HCT116 (cell line): ENCODE data around the gene CAPZB.

Source experiments
- CEBPB ChIP-seq: IDR thresholded peaks from 2 replicates; pipeline ENCODE4 v1.6.1; 2012; ENCODE audit warnings: low read depth
- ELF1 ChIP-seq: IDR thresholded peaks from 2 replicates; pipeline ENCODE4 v1.6.1; 2012; ENCODE audit warnings: low read depth, borderline replicate concordance
- EZH2 ChIP-seq: fragments of 200-600 bp; sonication (generic); IDR thresholded peaks from 2 replicates; pipeline ENCODE4 v1.6.1; 2017; ENCODE audit warnings: antibody characterized with exemption, mixed run types
- EZH2phosphoT487 ChIP-seq: fragments of 200-600 bp; IDR thresholded peaks from 2 replicates; pipeline ENCODE4 v1.6.1; 2018; ENCODE audit warnings: antibody characterized with exemption, borderline replicate concordance
- POLR2A ChIP-seq: IDR thresholded peaks from 2 replicates; pipeline ENCODE4 v1.7.0; 2011; ENCODE audit warnings: borderline replicate concordance; ENCODE audit not compliant: insufficient read depth, insufficient read length; ENCODE audit errors: extremely low read depth
- RAD21 ChIP-seq: IDR thresholded peaks from 2 replicates; pipeline ENCODE4 v1.6.1; 2012; ENCODE audit warnings: low read depth, mild to moderate bottlenecking
- SIN3A ChIP-seq: IDR thresholded peaks from 2 replicates; pipeline ENCODE4 v1.6.1; 2012; ENCODE audit warnings: low read depth
- TF ChIP-seq, protein P1 (sequence below), 3 experiments: fragments of 200-600 bp in 1 of 3; sonication (generic) in 1 of 3; IDR thresholded peaks in 2 of 3; conservative IDR thresholded peaks in 1 of 3; 2 replicates each; pipeline ENCODE4 v1.5.1; 2012 to 2017; ENCODE audit warnings: low read depth in 2 of 3, low read length in 2 of 3, antibody characterized with exemption in 1 of 3, borderline replicate concordance in 1 of 3, control low read depth in 1 of 3, mild to moderate bottlenecking in 1 of 3, mixed read lengths in 1 of 3, mixed run types in 1 of 3, moderate library complexity in 1 of 3; ENCODE audit not compliant: insufficient read depth in 1 of 3
- TF ChIP-seq, protein P2 (sequence below): IDR thresholded peaks from 2 replicates; pipeline ENCODE4 v1.6.1; 2012; ENCODE audit warnings: low read depth
- TF ChIP-seq, protein P3 (sequence below): IDR thresholded peaks from 2 replicates; pipeline ENCODE4 v1.6.1; 2012

DNA sequence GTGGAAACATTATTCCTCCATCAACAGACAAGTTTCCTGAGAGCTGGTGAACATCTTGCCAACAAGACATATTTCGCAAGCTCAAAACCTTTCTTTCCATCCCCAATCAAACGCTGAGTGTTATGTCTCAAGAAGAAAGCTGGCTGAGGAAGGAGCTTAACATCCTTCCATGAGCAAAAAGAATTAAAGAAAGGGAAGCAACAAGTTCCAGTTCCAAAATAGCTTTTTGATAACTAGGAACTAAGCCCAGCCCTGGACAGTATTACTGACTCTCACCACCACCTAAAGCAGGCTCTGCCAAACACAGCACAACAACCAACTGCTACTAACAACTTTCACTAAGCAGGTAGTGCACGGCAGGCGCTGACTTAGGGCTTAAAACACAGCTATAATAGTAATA lies 50.2 kb downstream of the CAPZB start:
- TF ChIP-seq, protein P1, sequence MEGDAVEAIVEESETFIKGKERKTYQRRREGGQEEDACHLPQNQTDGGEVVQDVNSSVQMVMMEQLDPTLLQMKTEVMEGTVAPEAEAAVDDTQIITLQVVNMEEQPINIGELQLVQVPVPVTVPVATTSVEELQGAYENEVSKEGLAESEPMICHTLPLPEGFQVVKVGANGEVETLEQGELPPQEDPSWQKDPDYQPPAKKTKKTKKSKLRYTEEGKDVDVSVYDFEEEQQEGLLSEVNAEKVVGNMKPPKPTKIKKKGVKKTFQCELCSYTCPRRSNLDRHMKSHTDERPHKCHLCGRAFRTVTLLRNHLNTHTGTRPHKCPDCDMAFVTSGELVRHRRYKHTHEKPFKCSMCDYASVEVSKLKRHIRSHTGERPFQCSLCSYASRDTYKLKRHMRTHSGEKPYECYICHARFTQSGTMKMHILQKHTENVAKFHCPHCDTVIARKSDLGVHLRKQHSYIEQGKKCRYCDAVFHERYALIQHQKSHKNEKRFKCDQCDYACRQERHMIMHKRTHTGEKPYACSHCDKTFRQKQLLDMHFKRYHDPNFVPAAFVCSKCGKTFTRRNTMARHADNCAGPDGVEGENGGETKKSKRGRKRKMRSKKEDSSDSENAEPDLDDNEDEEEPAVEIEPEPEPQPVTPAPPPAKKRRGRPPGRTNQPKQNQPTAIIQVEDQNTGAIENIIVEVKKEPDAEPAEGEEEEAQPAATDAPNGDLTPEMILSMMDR (IDR thresholded peaks at IDR 0.05 in 2 of 3, conservative IDR thresholded peaks at IDR 0.05 in 1 of 3; ENCODE audit: borderline replicate concordance in 1 of 3, insufficient read depth in 1 of 3, low read depth in 2 of 3, low read length in 2 of 3): no peak
- no peak for TF ChIP-seq RAD21
- TF ChIP-seq SIN3A: no peak
- no peak for TF ChIP-seq EZH2
- TF ChIP-seq POLR2A: no peak
- TF ChIP-seq, protein P2, sequence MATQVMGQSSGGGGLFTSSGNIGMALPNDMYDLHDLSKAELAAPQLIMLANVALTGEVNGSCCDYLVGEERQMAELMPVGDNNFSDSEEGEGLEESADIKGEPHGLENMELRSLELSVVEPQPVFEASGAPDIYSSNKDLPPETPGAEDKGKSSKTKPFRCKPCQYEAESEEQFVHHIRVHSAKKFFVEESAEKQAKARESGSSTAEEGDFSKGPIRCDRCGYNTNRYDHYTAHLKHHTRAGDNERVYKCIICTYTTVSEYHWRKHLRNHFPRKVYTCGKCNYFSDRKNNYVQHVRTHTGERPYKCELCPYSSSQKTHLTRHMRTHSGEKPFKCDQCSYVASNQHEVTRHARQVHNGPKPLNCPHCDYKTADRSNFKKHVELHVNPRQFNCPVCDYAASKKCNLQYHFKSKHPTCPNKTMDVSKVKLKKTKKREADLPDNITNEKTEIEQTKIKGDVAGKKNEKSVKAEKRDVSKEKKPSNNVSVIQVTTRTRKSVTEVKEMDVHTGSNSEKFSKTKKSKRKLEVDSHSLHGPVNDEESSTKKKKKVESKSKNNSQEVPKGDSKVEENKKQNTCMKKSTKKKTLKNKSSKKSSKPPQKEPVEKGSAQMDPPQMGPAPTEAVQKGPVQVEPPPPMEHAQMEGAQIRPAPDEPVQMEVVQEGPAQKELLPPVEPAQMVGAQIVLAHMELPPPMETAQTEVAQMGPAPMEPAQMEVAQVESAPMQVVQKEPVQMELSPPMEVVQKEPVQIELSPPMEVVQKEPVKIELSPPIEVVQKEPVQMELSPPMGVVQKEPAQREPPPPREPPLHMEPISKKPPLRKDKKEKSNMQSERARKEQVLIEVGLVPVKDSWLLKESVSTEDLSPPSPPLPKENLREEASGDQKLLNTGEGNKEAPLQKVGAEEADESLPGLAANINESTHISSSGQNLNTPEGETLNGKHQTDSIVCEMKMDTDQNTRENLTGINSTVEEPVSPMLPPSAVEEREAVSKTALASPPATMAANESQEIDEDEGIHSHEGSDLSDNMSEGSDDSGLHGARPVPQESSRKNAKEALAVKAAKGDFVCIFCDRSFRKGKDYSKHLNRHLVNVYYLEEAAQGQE: no peak
- TF ChIP-seq ELF1: no peak
- no peak for TF ChIP-seq EZH2phosphoT487
- TF ChIP-seq, protein P3, sequence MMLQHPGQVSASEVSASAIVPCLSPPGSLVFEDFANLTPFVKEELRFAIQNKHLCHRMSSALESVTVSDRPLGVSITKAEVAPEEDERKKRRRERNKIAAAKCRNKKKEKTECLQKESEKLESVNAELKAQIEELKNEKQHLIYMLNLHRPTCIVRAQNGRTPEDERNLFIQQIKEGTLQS: no peak
- TF ChIP-seq CEBPB: no peak
